ENCODE results near the gene DGKH. TPM values are rescaled to one million over a fixed set of nuclear protein-coding genes. Genes with fewer than 3 reads are reported as not detected.
A peak's percentile ranks its signal among the peaks of the same experiment; 100 is the strongest.

The DGKH gene
- total RNA-seq, 1 experiment from 2014 or later, result 7.3 TPM

- peaks cover 45% of the 10 kb centered on the region for H3K79me2 ChIP-seq (ENCODE audit: low read length)
- H3K4me2 ChIP-seq (ENCODE audit: low read depth, low read length, poor library complexity, severe bottlenecking), result peak overlapping the region; percentile 85
- peaks cover 45% of the 10 kb centered on the region for H3K4me1 ChIP-seq (ENCODE audit: low read length)
- peak overlapping the region; percentile 76; the same call in 1 of the 2 replicates for H2AFZ ChIP-seq (ENCODE audit: low read length)
- H3K9me2 ChIP-seq (replicated peaks; ENCODE audit: insufficient read depth, low read length), result no peaks in the 10 kb centered on the region
- no peaks in the 10 kb centered on the region for H4K20me1 ChIP-seq (ENCODE audit: insufficient read depth, low read depth, low read length)
- peak overlapping the region; percentile 93 for H3K9ac ChIP-seq (ENCODE audit: low read length)
- H3K9me3 ChIP-seq (ENCODE audit: low read length), result no peaks in the 10 kb centered on the region
- H3K27me3 ChIP-seq (ENCODE audit: low read length), result no peaks in the 10 kb centered on the region
- peak overlapping the region; percentile 89 for H3K4me3 ChIP-seq (ENCODE audit: low read length)
- peak overlapping the region; percentile 74 for H3K27ac ChIP-seq (ENCODE audit: low read length)
- peak; percentile 99 for DNase-seq
- H3K36me3 ChIP-seq (ENCODE audit: insufficient read depth, low read length), result peaks cover 7% of the 10 kb centered on the region
Measured at GRCh38 chr13:42271337-42272114, 223.1 kb downstream of the DGKH start.

- no peaks in the 10 kb centered on the region for H3K27me3 ChIP-seq (ENCODE audit: low read length)
- peak within 1 kb of the TSS; percentile 76; the same call in 1 of the 2 replicates for H2AFZ ChIP-seq (ENCODE audit: low read length)
- H3K9me2 ChIP-seq (replicated peaks; ENCODE audit: insufficient read depth, low read length), result no peaks in the 10 kb centered on the region
- H3K36me3 ChIP-seq (ENCODE audit: insufficient read depth, low read length), result peaks cover 12% of the 10 kb centered on the region
- H3K79me2 ChIP-seq (ENCODE audit: low read length), result peaks cover 52% of the 10 kb centered on the region
- peaks cover 52% of the 10 kb centered on the region for H3K4me1 ChIP-seq (ENCODE audit: low read length)
- peak; percentile 83 for DNase-seq
- H3K9ac ChIP-seq (ENCODE audit: low read length), result peak within 1 kb of the TSS; percentile 93
- peak within 1 kb of the TSS; percentile 91 for H3K4me2 ChIP-seq (ENCODE audit: low read depth, low read length, poor library complexity, severe bottlenecking)
- no peaks in the 10 kb centered on the region for H3K9me3 ChIP-seq (ENCODE audit: low read length)
- no peaks in the 10 kb centered on the region for H4K20me1 ChIP-seq (ENCODE audit: insufficient read depth, low read depth, low read length)
- peak within 1 kb of the TSS; percentile 89 for H3K4me3 ChIP-seq (ENCODE audit: low read length)
- peak within 1 kb of the TSS; percentile 91 for H3K27ac ChIP-seq (ENCODE audit: low read length)
Measured at GRCh38 chr13:42272115-42272803, 223.8 kb downstream of the DGKH start, which contains the start of gene AKAP11. Gene AKAP11 (plus strand): TSS chr13:42272152. CDS start chr13:42286349, 14,197 bp downstream.

- no peaks in the 10 kb centered on the region for H3K9me3 ChIP-seq (ENCODE audit: low read length)
- H3K27me3 ChIP-seq (ENCODE audit: low read length), result no peaks in the 10 kb centered on the region
- H3K4me2 ChIP-seq (ENCODE audit: low read depth, low read length, poor library complexity, severe bottlenecking), result peak overlapping the region; percentile 91
- H4K20me1 ChIP-seq (ENCODE audit: insufficient read depth, low read depth, low read length), result no peaks in the 10 kb centered on the region
- DNase-seq, result no peak
- peak overlapping the region; percentile 91 for H3K27ac ChIP-seq (ENCODE audit: low read length)
- peaks cover 57% of the 10 kb centered on the region for H3K4me1 ChIP-seq (ENCODE audit: low read length)
- no peaks in the 10 kb centered on the region for H3K9me2 ChIP-seq (replicated peaks; ENCODE audit: insufficient read depth, low read length)
- H3K36me3 ChIP-seq (ENCODE audit: insufficient read depth, low read length), result peaks cover 12% of the 10 kb centered on the region
- H3K79me2 ChIP-seq (ENCODE audit: low read length), result peaks cover 58% of the 10 kb centered on the region
- peak overlapping the region; percentile 93 for H3K9ac ChIP-seq (ENCODE audit: low read length)
- peak overlapping the region; percentile 89 for H3K4me3 ChIP-seq (ENCODE audit: low read length)
- no peak overlapping the region for H2AFZ ChIP-seq (ENCODE audit: low read length)
Measured at GRCh38 chr13:42272804-42273175, 224.3 kb downstream of the DGKH start.

GRCh38 chr13:42274386-42275097 lies 226.1 kb downstream of the DGKH start:
- no peak overlapping the region for H2AFZ ChIP-seq (ENCODE audit: low read length)
- peak overlapping the region; percentile 93 for H3K9ac ChIP-seq (ENCODE audit: low read length)
- no peaks in the 10 kb centered on the region for H3K9me3 ChIP-seq (ENCODE audit: low read length)
- peak overlapping the region; percentile 91 for H3K27ac ChIP-seq (ENCODE audit: low read length)
- H4K20me1 ChIP-seq (ENCODE audit: insufficient read depth, low read depth, low read length), result no peaks in the 10 kb centered on the region
- H3K36me3 ChIP-seq (ENCODE audit: insufficient read depth, low read length), result peaks cover 19% of the 10 kb centered on the region
- H3K9me2 ChIP-seq (replicated peaks; ENCODE audit: insufficient read depth, low read length), result no peaks in the 10 kb centered on the region
- peaks cover 75% of the 10 kb centered on the region for H3K79me2 ChIP-seq (ENCODE audit: low read length)
- no peaks in the 10 kb centered on the region for H3K27me3 ChIP-seq (ENCODE audit: low read length)
- H3K4me2 ChIP-seq (ENCODE audit: low read depth, low read length, poor library complexity, severe bottlenecking), result peak overlapping the region; percentile 91
- DNase-seq, result peak; percentile 75
- H3K4me3 ChIP-seq (ENCODE audit: low read length), result peak overlapping the region; percentile 89
- H3K4me1 ChIP-seq (ENCODE audit: low read length), result peaks cover 75% of the 10 kb centered on the region

- Histone ChIP-seq H3K27me3 (ENCODE audit: low read length) (no peaks in the 10 kb centered on the region), H2AFZ (ENCODE audit: low read length) (no peak overlapping the region), H4K20me1 (ENCODE audit: insufficient read depth, low read depth, low read length) (no peaks in the 10 kb centered on the region), H3K4me1 (ENCODE audit: low read length) (peaks cover 80% of the 10 kb centered on the region), H3K4me3 (ENCODE audit: low read length) (peak overlapping the region; percentile 89), H3K4me2 (ENCODE audit: low read depth, low read length, poor library complexity, severe bottlenecking) (peak overlapping the region; percentile 91), H3K79me2 (ENCODE audit: low read length) (peaks cover 81% of the 10 kb centered on the region), H3K27ac (ENCODE audit: low read length) (peak overlapping the region; percentile 91), H3K9me2 (replicated peaks; ENCODE audit: insufficient read depth, low read length) (no peaks in the 10 kb centered on the region), H3K36me3 (ENCODE audit: insufficient read depth, low read length) (peaks cover 23% of the 10 kb centered on the region), H3K9me3 (ENCODE audit: low read length) (no peaks in the 10 kb centered on the region), H3K9ac (ENCODE audit: low read length) (peak overlapping the region; percentile 93)
- DNase-seq, result peak; percentile 95
Measured at GRCh38 chr13:42275098-42275471, 226.6 kb downstream of the DGKH start.

GRCh38 chr13:42275506-42275905 lies 227.1 kb downstream of the DGKH start:
- peak overlapping the region; percentile 91 for H3K27ac ChIP-seq (ENCODE audit: low read length)
- DNase-seq, result peak; percentile 51
- no peaks in the 10 kb centered on the region for H3K27me3 ChIP-seq (ENCODE audit: low read length)
- H3K9me3 ChIP-seq (ENCODE audit: low read length), result no peaks in the 10 kb centered on the region
- peak overlapping the region; percentile 91 for H3K4me2 ChIP-seq (ENCODE audit: low read depth, low read length, poor library complexity, severe bottlenecking)
- H2AFZ ChIP-seq (ENCODE audit: low read length), result no peak overlapping the region
- peak overlapping the region; percentile 89 for H3K4me3 ChIP-seq (ENCODE audit: low read length)
- H3K9me2 ChIP-seq (replicated peaks; ENCODE audit: insufficient read depth, low read length), result no peaks in the 10 kb centered on the region
- H3K9ac ChIP-seq (ENCODE audit: low read length), result peak overlapping the region; percentile 43
- H3K79me2 ChIP-seq (ENCODE audit: low read length), result peaks cover 85% of the 10 kb centered on the region
- H3K36me3 ChIP-seq (ENCODE audit: insufficient read depth, low read length), result peaks cover 25% of the 10 kb centered on the region
- H3K4me1 ChIP-seq (ENCODE audit: low read length), result peaks cover 81% of the 10 kb centered on the region
- no peaks in the 10 kb centered on the region for H4K20me1 ChIP-seq (ENCODE audit: insufficient read depth, low read depth, low read length)

- Histone ChIP-seq H3K9ac (ENCODE audit: low read length) (peak overlapping the region; percentile 14; the same call in 1 of the 2 replicates), H3K27me3 (ENCODE audit: low read length) (no peaks in the 10 kb centered on the region), H3K9me3 (ENCODE audit: low read length) (no peaks in the 10 kb centered on the region), H3K27ac (ENCODE audit: low read length) (peak overlapping the region; percentile 91), H3K36me3 (ENCODE audit: insufficient read depth, low read length) (peaks cover 25% of the 10 kb centered on the region), H3K4me3 (ENCODE audit: low read length) (peak overlapping the region; percentile 23), H3K79me2 (ENCODE audit: low read length) (peaks cover 97% of the 10 kb centered on the region), H3K4me2 (ENCODE audit: low read depth, low read length, poor library complexity, severe bottlenecking) (peak overlapping the region; percentile 91), H2AFZ (ENCODE audit: low read length) (no peak overlapping the region), H3K9me2 (replicated peaks; ENCODE audit: insufficient read depth, low read length) (no peaks in the 10 kb centered on the region), H4K20me1 (ENCODE audit: insufficient read depth, low read depth, low read length) (no peaks in the 10 kb centered on the region), H3K4me1 (ENCODE audit: low read length) (peaks cover 81% of the 10 kb centered on the region)
- no peak for DNase-seq
Measured at GRCh38 chr13:42276683-42277082, 228.2 kb downstream of the DGKH start.
